Upper lobe of left lung (tissue), 6 donors: Measurements from ENCODE around the gene RFWD3. TPM values are rescaled to one million over a fixed set of nuclear protein-coding genes. Genes with fewer than 3 reads are reported as not detected.
A peak's percentile ranks its signal among the peaks of the same experiment; 100 is the strongest.

Source experiments
- ATAC-seq, 2 donors: fragments of 200-7000 bp; cut with Tn5 transposase; one replicate each; pipeline ENCODE4 v1.9.1; 2022; ENCODE audit warnings: mild to moderate bottlenecking in 2 of 2, moderate library complexity in 2 of 2; ENCODE audit not compliant: low FRiP score in 2 of 2
- DNase-seq, 2 donors: peaks; one replicate each; pipeline ENCODE4 v3.0.0-alpha.2; 2019 to 2020
- H3K27ac ChIP-seq, 4 donors: fragments of 200-600 bp; sonication (generic); one replicate each; pipeline ENCODE4 v1.5.1; 2016 to 2019
- H3K27me3 ChIP-seq, 4 donors: fragments of 200-600 bp; sonication (generic); one replicate each; pipeline ENCODE4 v1.5.1; 2017 to 2019
- H3K36me3 ChIP-seq, 4 donors: fragments of 200-600 bp; sonication (generic); one replicate each; pipeline ENCODE4 v1.5.1; 2016 to 2019
- H3K4me1 ChIP-seq, 4 donors: fragments of 200-600 bp; sonication (generic); one replicate each; pipeline ENCODE4 v1.5.1; 2018 to 2019
- H3K4me3 ChIP-seq, 4 donors: fragments of 200-600 bp; sonication (generic); one replicate each; pipeline ENCODE4 v1.5.1; 2017 to 2019; ENCODE audit warnings: mild to moderate bottlenecking in 2 of 4, moderate library complexity in 1 of 4
- H3K9me3 ChIP-seq, 4 donors: fragments of 200-600 bp; sonication (generic); one replicate each; pipeline ENCODE4 v1.5.1; 2018 to 2019
- EP300 ChIP-seq, 4 donors: sonication (generic); formaldehyde crosslinking; IDR thresholded peaks; one replicate each; pipeline ENCODE4 v1.5.1; 2017; ENCODE audit warnings: antibody characterized with exemption in 4 of 4, control low read depth in 2 of 4
- POLR2A ChIP-seq, 4 donors: fragments of 450-650 bp; IDR thresholded peaks; one replicate each; pipeline ENCODE4 v1.5.1; 2016 to 2017; ENCODE audit warnings: antibody characterized with exemption in 4 of 4, mild to moderate bottlenecking in 2 of 4
- POLR2AphosphoS5 ChIP-seq, 2 donors: sonication (generic); formaldehyde crosslinking; IDR thresholded peaks; one replicate each; pipeline ENCODE4 v1.5.1; 2017; ENCODE audit warnings: antibody characterized with exemption in 2 of 2
- WGBS, 2 donors: methylation state at CpG; one replicate each; pipeline ENCODE4 v1.1.5; 2017 to 2018; 5-methylcytosine and 5-hydroxymethylcytosine counted together
- total RNA-seq, 6 donors: library from RNA; depleted of rRNA in 4 of 6; stranded (reverse); fragments of >200 nt in 4 of 6; gene quantifications; one replicate each; pipeline versions ENCODE4 v1.1.0 to v1.2.1, GENCODE V29; 2016 to 2021
- TF ChIP-seq, protein P1 (sequence below), 6 experiments: fragments of 450-650 bp in 4 of 6; fragments of 200-600 bp in 2 of 6; sonication (generic) in 2 of 6; IDR thresholded peaks; one replicate each; pipeline ENCODE4 v1.5.1; 2016 to 2019; ENCODE audit warnings: antibody characterized with exemption in 6 of 6
- donor health status: DM: no; HTN: no; CAD: no; lungs with moderate emphysema.
- donor health status: DM: no; HTN: yes; CAD: no; lungs with severe emphysema.

Gene RFWD3
- total RNA-seq, 6 donors from 2014 or later = 6.0 to 28.6 (median 20.0) TPM

DNA sequence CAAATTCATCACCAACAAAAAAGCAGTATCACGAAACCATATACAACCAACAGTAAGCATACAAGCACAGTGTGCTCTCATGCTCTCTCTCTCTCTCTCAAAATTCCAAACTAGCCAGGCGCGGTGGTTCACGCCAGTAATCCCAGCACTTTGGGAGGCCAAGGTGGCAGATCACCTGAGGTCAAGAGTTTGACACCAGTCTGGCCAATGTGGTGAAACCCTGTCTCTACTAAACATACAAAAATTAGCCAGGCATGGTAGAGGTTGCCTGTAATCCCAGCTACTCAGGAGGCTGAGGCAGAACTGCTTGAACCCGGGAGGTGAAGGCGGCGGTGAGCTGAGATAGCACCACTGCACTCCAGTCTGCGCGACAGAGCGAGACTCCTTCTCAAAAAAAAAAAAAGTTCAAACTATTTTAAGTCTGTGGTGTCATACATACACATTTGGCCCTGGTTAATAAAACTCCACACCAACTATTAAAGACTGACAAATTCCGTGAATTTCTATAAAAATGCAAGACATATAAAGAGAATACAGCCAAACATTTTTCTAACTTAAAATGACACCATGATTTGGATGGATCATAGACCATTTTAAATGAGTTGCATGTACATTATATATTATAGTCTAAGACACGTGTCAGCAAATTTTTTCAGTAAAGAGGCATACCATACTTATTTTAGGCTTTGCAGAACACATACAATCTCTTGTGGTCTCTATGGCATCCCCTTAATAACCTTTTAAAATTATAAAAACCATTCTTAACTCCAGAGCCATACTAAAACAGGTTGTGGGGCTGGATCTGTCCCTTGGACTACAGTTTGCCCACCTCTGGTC is 90.7 kb downstream of the RFWD3 start:
- ATAC-seq (no peak), DNase-seq (no peak)

DNA sequence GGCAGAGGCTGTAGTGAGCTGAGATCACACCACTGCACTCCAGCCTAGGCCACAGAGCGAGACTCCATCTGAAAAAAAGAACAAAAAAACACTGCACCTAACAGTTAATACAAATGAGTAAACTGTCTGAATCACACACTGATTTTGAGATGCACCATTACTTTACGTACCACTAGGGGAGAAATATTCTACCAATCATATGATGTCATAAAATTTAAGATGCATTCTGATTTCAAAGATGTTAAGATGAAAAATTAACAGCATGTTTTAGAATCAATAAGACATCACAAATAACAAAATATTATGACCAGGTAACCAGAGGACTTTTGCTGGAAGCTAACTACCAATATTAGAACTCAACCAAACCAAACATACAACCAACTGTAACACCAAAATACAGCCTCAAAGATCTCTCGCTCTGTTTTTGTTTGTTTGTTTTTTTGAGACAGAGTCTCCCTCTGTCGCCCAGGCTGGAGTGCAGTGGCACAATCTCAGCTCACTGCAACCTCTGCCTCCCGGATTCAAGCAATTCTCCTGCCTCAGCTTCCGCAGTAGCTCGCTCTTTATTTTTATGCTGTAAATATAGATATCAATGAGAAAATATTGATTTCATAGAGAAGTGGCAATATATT is 91.4 kb downstream of the RFWD3 start:
- no peak for DNase-seq
- 91 to 92% methylated on average over 7 of the region's 7 CpGs for WGBS, 2 donors
- Histone ChIP-seq H3K9me3 (no peaks in the 10 kb centered on the region), H3K27ac (no peak overlapping the region), H3K27me3 (no peaks in the 10 kb centered on the region), H3K4me3 (no peak overlapping the region), H3K4me1 (peaks cover 8 to 17% (median 11%) of the 10 kb centered on the region in 4 donors), H3K36me3 (no peaks in the 10 kb centered on the region)
- no peak for TF ChIP-seq POLR2AphosphoS5 (IDR thresholded peaks at IDR 0.05)
- TF ChIP-seq, protein P1, sequence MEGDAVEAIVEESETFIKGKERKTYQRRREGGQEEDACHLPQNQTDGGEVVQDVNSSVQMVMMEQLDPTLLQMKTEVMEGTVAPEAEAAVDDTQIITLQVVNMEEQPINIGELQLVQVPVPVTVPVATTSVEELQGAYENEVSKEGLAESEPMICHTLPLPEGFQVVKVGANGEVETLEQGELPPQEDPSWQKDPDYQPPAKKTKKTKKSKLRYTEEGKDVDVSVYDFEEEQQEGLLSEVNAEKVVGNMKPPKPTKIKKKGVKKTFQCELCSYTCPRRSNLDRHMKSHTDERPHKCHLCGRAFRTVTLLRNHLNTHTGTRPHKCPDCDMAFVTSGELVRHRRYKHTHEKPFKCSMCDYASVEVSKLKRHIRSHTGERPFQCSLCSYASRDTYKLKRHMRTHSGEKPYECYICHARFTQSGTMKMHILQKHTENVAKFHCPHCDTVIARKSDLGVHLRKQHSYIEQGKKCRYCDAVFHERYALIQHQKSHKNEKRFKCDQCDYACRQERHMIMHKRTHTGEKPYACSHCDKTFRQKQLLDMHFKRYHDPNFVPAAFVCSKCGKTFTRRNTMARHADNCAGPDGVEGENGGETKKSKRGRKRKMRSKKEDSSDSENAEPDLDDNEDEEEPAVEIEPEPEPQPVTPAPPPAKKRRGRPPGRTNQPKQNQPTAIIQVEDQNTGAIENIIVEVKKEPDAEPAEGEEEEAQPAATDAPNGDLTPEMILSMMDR (IDR thresholded peaks at IDR 0.05) = peak in 1 of 6 experiments; percentile 5
- no peak for ATAC-seq

More for the DNA sequence above, 90.7 kb downstream of the RFWD3 start:
- 89 to 91% methylated on average over 12 of the region's 12 CpGs for WGBS, 2 donors
- no peak overlapping the region for H3K4me3 ChIP-seq
- no peak for TF ChIP-seq POLR2A (IDR thresholded peaks at IDR 0.05)
- TF ChIP-seq POLR2AphosphoS5 (IDR thresholded peaks at IDR 0.05) = no peak
- TF ChIP-seq, protein P1 (IDR thresholded peaks at IDR 0.05) = no peak
- TF ChIP-seq EP300 (IDR thresholded peaks at IDR 0.05) = no peak
- H3K36me3 ChIP-seq = no peaks in the 10 kb centered on the region
- H3K4me1 ChIP-seq = peaks cover 3 to 12% (median 9%) of the 10 kb centered on the region in 4 donors
- no peaks in the 10 kb centered on the region for H3K27me3 ChIP-seq
- no peaks in the 10 kb centered on the region for H3K9me3 ChIP-seq
- H3K27ac ChIP-seq = no peak overlapping the region

DNA sequence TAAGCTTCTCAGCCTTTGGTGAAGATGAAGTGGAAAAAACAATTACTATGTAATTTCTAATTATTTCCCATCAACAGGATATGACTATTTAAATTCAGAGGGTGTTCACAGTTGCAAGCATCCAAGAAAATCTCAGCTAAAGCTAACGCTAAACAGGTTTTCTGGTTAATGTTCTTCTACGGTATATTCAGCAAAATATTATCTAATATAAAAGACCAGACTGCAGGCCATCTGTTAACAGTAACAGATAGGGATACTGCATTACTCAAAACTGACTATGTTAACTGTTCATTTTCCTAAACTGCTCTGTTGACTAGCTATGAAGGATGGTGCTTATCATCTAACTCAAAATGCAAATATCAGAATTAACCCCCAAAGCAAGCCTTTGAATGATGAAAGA is 92.5 kb downstream of the RFWD3 start:
- Histone ChIP-seq H3K4me3 (no peak overlapping the region), H3K9me3 (no peaks in the 10 kb centered on the region), H3K27ac (no peak overlapping the region), H3K27me3 (no peaks in the 10 kb centered on the region), H3K36me3 (no peaks in the 10 kb centered on the region), H3K4me1 (peaks cover 9 to 20% (median 11%) of the 10 kb centered on the region in 4 donors)
- WGBS, 2 donors = 80 to 84% methylated on average over 2 of the region's 2 CpGs
- no peak for DNase-seq
- ATAC-seq = no peak
- TF ChIP-seq, protein P1 (IDR thresholded peaks at IDR 0.05) = no peak
- TF ChIP-seq EP300 (IDR thresholded peaks at IDR 0.05) (no peak), POLR2AphosphoS5 (IDR thresholded peaks at IDR 0.05) (no peak), POLR2A (IDR thresholded peaks at IDR 0.05) (no peak)

DNA sequence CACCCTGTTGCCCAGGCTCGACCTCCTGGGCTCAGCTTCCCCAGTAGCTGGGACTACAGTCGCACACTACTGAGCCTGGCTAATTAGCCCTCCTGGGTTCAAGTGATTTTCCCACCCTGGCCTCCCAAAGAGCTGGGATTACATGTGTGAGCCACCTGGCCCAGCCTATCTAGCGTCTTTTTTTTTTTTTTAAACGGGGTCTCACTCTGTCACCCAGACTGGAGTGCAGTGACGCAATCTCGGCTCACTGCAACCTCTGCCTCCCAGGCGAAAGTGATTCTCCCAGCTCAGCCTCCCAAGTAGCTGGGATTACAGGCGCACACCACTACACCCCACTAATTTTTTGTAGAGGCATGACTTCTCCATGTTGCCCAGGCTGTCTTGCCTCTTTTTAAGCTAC is 93.1 kb downstream of the RFWD3 start:
- Histone ChIP-seq H3K4me3 (no peak overlapping the region), H3K9me3 (no peaks in the 10 kb centered on the region), H3K27me3 (no peaks in the 10 kb centered on the region), H3K27ac (no peak overlapping the region), H3K4me1 (peaks cover 9 to 22% (median 13%) of the 10 kb centered on the region in 4 donors), H3K36me3 (no peaks in the 10 kb centered on the region)
- no peak for DNase-seq
- 78 to 87% methylated on average over 8 of the region's 8 CpGs for WGBS, 2 donors
- TF ChIP-seq, protein P1 (IDR thresholded peaks at IDR 0.05) = no peak
- no peak for TF ChIP-seq EP300 (IDR thresholded peaks at IDR 0.05)
- no peak for ATAC-seq

Other genes starting within 250 kb of the RFWD3 start
- 1 to 10 TPM in 3 of 6 donors, under 1 TPM in 1, not detected in 2; 0.86 to 5.2 (median 1.5) TPM for gene CLEC18B, start 245.4 kb downstream of the RFWD3 start, total RNA-seq
- 100 to 1,000 TPM in 5 of 6 donors, 10 to 100 TPM in 1; 88.3 to 149 (median 110) TPM for gene GLG1, start 59.8 kb downstream of the RFWD3 start, total RNA-seq
- 10 to 100 TPM; 15.0 to 81.7 (median 31.6) TPM for gene MLKL, start 34.0 kb upstream of the RFWD3 start, total RNA-seq
- 1 to 10 TPM; 1.4 to 6.8 (median 2.3) TPM for gene FA2H, start 107.9 kb upstream of the RFWD3 start, total RNA-seq